HepG2 (cell line): ENCODE data around the gene CBX2. TPM values are rescaled to one million over a fixed set of nuclear protein-coding genes. Genes with fewer than 3 reads are reported as not detected.

Experiments
- ATAC-seq: fragments of 200-7000 bp; cut with Tn5 transposase; 3 replicates; pipeline ENCODE4 v1.9.1; 2020; ENCODE audit warnings: mild to moderate bottlenecking, moderate library complexity
- BruUV-seq: library from RNA; stranded (reverse); fragments of 400-500 nt; replicated peaks from 2 replicates; lab custom pipeline; 2021; lab: Mats Ljungman, UMichigan
- CTCF ChIA-PET: fragments of 300-600 bp; formaldehyde crosslinking; extraction: SDS; loops from one replicate; lab custom pipeline; 2021; ENCODE audit warnings: low total read pairs, inconsistent platforms, low intra/inter-chr PET ratio; lab: Yijun Ruan, JAX
- POLR2A ChIA-PET: fragments of 350-600 bp; sonication (Branson Sonifier 250); formaldehyde crosslinking; loops from one replicate; lab custom pipeline; 2020; ENCODE audit warnings: antibody characterized with exemption, inconsistent platforms; lab: Yijun Ruan, JAX
- DNase-seq: peaks from one replicate; pipeline ENCODE4 v3.0.0-alpha.2; 2015; ENCODE audit warnings: low spot score
- FAIRE-seq: peaks from 3 replicates; lab custom pipeline; 2011; peaks lifted over from hg19 to GRCh38; lab: Jason Lieb, UNC
- H2AFZ ChIP-seq: one replicate; pipeline ENCODE4 v1.6.1; 2011; ENCODE audit warnings: low read length, inconsistent platforms
- H3K27ac ChIP-seq: fragments of 300-600 bp; 3 replicates; pipeline ENCODE4 v1.8.0; 2011; ENCODE audit warnings: mixed run types, mild to moderate bottlenecking, mixed read lengths, low read length, inconsistent platforms; ENCODE audit not compliant: insufficient read depth; ENCODE audit errors: extremely low read length
- H3K27me3 ChIP-seq, 2 experiments: fragments of 200-600 bp in 1 of 2; 2 replicates in 1 of 2; 3 replicates in 1 of 2; pipeline versions ENCODE4 v1.6.0 to v1.8.0; 2011; ENCODE audit warnings: low read length in 2 of 2, mild to moderate bottlenecking in 2 of 2, moderate library complexity in 2 of 2, inconsistent platforms in 1 of 2; ENCODE audit not compliant: insufficient read depth in 2 of 2, control insufficient read depth in 1 of 2
- H3K36me3 ChIP-seq, 2 experiments: fragments of 200-600 bp in 1 of 2; replicated peaks in 1 of 2; 2 replicates in 1 of 2; 3 replicates in 1 of 2; pipeline versions ENCODE4 v1.5.1 to v1.8.0; 2011; ENCODE audit warnings: low read length in 2 of 2, inconsistent platforms in 1 of 2; ENCODE audit not compliant: insufficient read depth in 2 of 2, control insufficient read depth in 1 of 2
- H3K4me1 ChIP-seq: 2 replicates; pipeline ENCODE4 v1.5.1; 2012; ENCODE audit warnings: low read length, inconsistent platforms; ENCODE audit not compliant: insufficient read depth
- H3K4me2 ChIP-seq: 2 replicates; pipeline ENCODE4 v1.6.0; 2011; ENCODE audit warnings: low read depth, low read length, inconsistent platforms
- H3K4me3 ChIP-seq, 3 experiments: fragments of 200-600 bp in 1 of 3; sonication (generic), shearing (Covaris generic) in 1 of 3; replicated peaks in 1 of 3; 2 replicates each; pipeline ENCODE4 v1.5.1; 2011 to 2016; ENCODE audit warnings: low read length in 3 of 3, inconsistent platforms in 2 of 3, low read depth in 2 of 3, mild to moderate bottlenecking in 2 of 3, control low read depth in 1 of 3, mixed read lengths in 1 of 3; ENCODE audit not compliant: insufficient read depth in 1 of 3
- H3K79me2 ChIP-seq: one replicate; pipeline ENCODE4 v1.6.1; 2011; ENCODE audit warnings: low read length, inconsistent platforms; ENCODE audit not compliant: insufficient read depth
- H3K9ac ChIP-seq: 2 replicates; pipeline ENCODE4 v1.6.0; 2011; ENCODE audit warnings: mild to moderate bottlenecking, low read depth, low read length, inconsistent platforms; ENCODE audit not compliant: insufficient read depth
- H3K9me3 ChIP-seq: 2 replicates; pipeline ENCODE4 v1.5.1; 2012; ENCODE audit warnings: mild to moderate bottlenecking, low read length
- H4K20me1 ChIP-seq: 2 replicates; pipeline ENCODE4 v1.6.0; 2011; ENCODE audit warnings: inconsistent platforms, mild to moderate bottlenecking, low read length, moderate library complexity; ENCODE audit not compliant: insufficient read depth
- MEF2D ChIP-seq: sonication (generic); formaldehyde crosslinking; IDR thresholded peaks from 2 replicates; pipeline ENCODE4 v1.5.1; 2020; ENCODE audit warnings: mild to moderate bottlenecking, missing genetic modification reagents
- MTERF4 ChIP-seq: sonication (generic); formaldehyde crosslinking; IDR thresholded peaks from 2 replicates; pipeline ENCODE4 v1.8.0; 2023; ENCODE audit warnings: mild to moderate bottlenecking, missing genetic modification reagents
- SOX6 ChIP-seq, 2 experiments: fragments of 450-650 bp in 1 of 2; sonication (generic) in 1 of 2; formaldehyde crosslinking in 1 of 2; IDR thresholded peaks; 2 replicates each; pipeline versions ENCODE4 v1.4.0 to v1.6.1; 2017 to 2020; ENCODE audit warnings: antibody characterized with exemption in 1 of 2, mild to moderate bottlenecking in 1 of 2, missing genetic modification reagents in 1 of 2
- SRSF9 ChIP-seq: fragments of 200-400 bp; formaldehyde crosslinking; IDR thresholded peaks from 2 replicates; pipeline ENCODE4 v1.6.1; 2018; ENCODE audit warnings: borderline replicate concordance, mild to moderate bottlenecking, low read depth, low read length; ENCODE audit not compliant: insufficient read depth, poor library complexity, severe bottlenecking
- USF2 ChIP-seq, 2 experiments: sonication (generic) in 1 of 2; formaldehyde crosslinking in 1 of 2; IDR thresholded peaks; 2 replicates each; pipeline versions ENCODE4 v1.5.1 to v1.6.1; 2011 to 2020; ENCODE audit warnings: borderline replicate concordance in 1 of 2, low read depth in 1 of 2, low read length in 1 of 2, mild to moderate bottlenecking in 1 of 2, missing genetic modification reagents in 1 of 2, moderate library complexity in 1 of 2
- ZBTB14 ChIP-seq: sonication (generic); formaldehyde crosslinking; IDR thresholded peaks from 2 replicates; pipeline ENCODE4 v1.4.0; 2020; ENCODE audit warnings: missing genetic modification reagents
- ZBTB2 ChIP-seq: sonication (generic); formaldehyde crosslinking; IDR thresholded peaks from 2 replicates; pipeline ENCODE4 v1.8.0; 2022; ENCODE audit warnings: low read depth, missing genetic modification reagents
- ZNF253 ChIP-seq: sonication (generic); formaldehyde crosslinking; IDR thresholded peaks from 2 replicates; pipeline ENCODE4 v1.8.0; 2022; ENCODE audit warnings: mild to moderate bottlenecking, missing genetic modification reagents, borderline replicate concordance
- WGBS: methylation state at CpG from one replicate; pipeline ENCODE4 v1.1.6; 2017; ENCODE audit warnings: low lambda C conversion rate; 5-methylcytosine and 5-hydroxymethylcytosine counted together
- in situ Hi-C: cut with HindIII; loops from 2 replicates; pipeline ENCODE4 v1.10.0; 2017; ENCODE audit warnings: low pct_unique_long_range_greater_than_20kb; ENCODE audit not compliant: extremely low pct_ligation_motif_present
- intact Hi-C: fragments of 100-400 bp; cut with micrococcal nuclease; formaldehyde crosslinking; loops from one replicate; pipeline ENCODE4 v1.10.0; 2022; ENCODE audit not compliant: unreplicated experiment
- polyA plus RNA-seq, 8 experiments: library from polyadenylated mRNA; depleted of rRNA in 3 of 8; stranded (reverse) in 7 of 8; unstranded in 1 of 8; fragments of >200 nt; fragmentation: Illumina TruSeq in 4 of 8; extraction: Trizol in 4 of 8; gene quantifications; 2 replicates each; pipeline versions ENCODE4 v1.2.1 to v1.2.3, GENCODE V29; 2011 to 2016; ENCODE audit warnings: low read depth in 4 of 8, missing spikeins in 1 of 8, mixed read lengths in 1 of 8; ENCODE audit not compliant: insufficient read depth in 1 of 8
- total RNA-seq, 5 experiments: library from RNA; depleted of rRNA; stranded (reverse); fragments of >200 nt; fragmentation: Illumina TruSeq; extraction: Trizol; gene quantifications; 2 replicates each; pipeline ENCODE4 v1.2.3, GENCODE V29; 2016; ENCODE audit warnings: low read depth in 1 of 5

Gene CBX2
- total and polyA plus RNA-seq, 2 of the 13 experiments (the other 11 are each of a cell fraction or from before 2014, with no cell fraction given): 14.5 to 31.1 TPM

- Histone ChIP-seq H2AFZ (no peak overlapping the region), H4K20me1 (no peaks in the 10 kb centered on the region), H3K9ac (peak overlapping the region; percentile 59; the same call in 1 of the 2 replicates), H3K4me3 (peak overlapping the region in 2 of 3 experiments; percentile 38 to 62; a peak in 3 of 6 replicates), H3K79me2 (no peaks in the 10 kb centered on the region), H3K27me3 (peaks cover 25 to 68% of the 10 kb centered on the region in 2 experiments), H3K27ac (no peak overlapping the region), H3K4me1 (peaks cover 49% of the 10 kb centered on the region), H3K9me3 (no peaks in the 10 kb centered on the region), H3K36me3 (no peaks in the 10 kb centered on the region), H3K4me2 (peak overlapping the region; percentile 86)
- DNase-seq (peak; percentile 83), ATAC-seq (peak; percentile 77), FAIRE-seq (peak; percentile 18)
- CTCF ChIA-PET: interaction anchor here (0.5 to 2.3 kb wide), 6 partner anchors 20 to 161 kb away, joined by 3 to 14 read pairs (median 6); no protein-coding TSS in a partner anchor
- BruUV-seq: no TSS peak
- WGBS: 4% methylated on average over 74 of the region's 79 CpGs
- in situ Hi-C loops (loop anchor here (5.0 kb wide), 1 partner anchor 182 kb away; no protein-coding TSS in a partner anchor), intact Hi-C loops (loop anchor here (1.0 to 2.0 kb wide), 2 partner anchors 22 to 182 kb away; no protein-coding TSS in a partner anchor)
- POLR2A ChIA-PET: interaction anchor here (0.6 to 16.5 kb wide), 17 partner anchors 9 to 782 kb away, joined by 3 to 274 read pairs (median 5); partner anchors contain the start of genes CBX4 and CBX8
- TF ChIP-seq ZNF253 (CRISPR knock-in tag) (no peak), SRSF9 (no peak), SOX6 (IDR thresholded peaks at IDR 0.05) (no peak), SOX6 (CRISPR knock-in tag; IDR thresholded peaks at IDR 0.05) (0 out of 2 replicates have a peak, but pooled peaks have one; percentile 8), USF2 (IDR thresholded peaks at IDR 0.05; ENCODE audit: low read depth, low read length) (no peak), USF2 (CRISPR knock-in tag; IDR thresholded peaks at IDR 0.05; ENCODE audit: borderline replicate concordance) (peak; percentile 93; the same call in 1 of the 2 replicates), ZBTB14 (CRISPR knock-in tag) (peak; percentile 82), MTERF4 (peak; percentile 58; the same call in 1 of the 2 replicates), MEF2D (CRISPR knock-in tag) (0 out of 2 replicates have a peak, but pooled peaks have one; percentile 18), ZBTB2 (CRISPR knock-in tag) (0 out of 2 replicates have a peak, but pooled peaks have one; percentile 68)
Measured at GRCh38 chr17:79810130-79811010, 32.4 kb downstream of the CBX2 start.
